ENCODE measurements around the gene HYPK.

Gene HYPK, protein sequence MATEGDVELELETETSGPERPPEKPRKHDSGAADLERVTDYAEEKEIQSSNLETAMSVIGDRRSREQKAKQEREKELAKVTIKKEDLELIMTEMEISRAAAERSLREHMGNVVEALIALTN

DNA sequence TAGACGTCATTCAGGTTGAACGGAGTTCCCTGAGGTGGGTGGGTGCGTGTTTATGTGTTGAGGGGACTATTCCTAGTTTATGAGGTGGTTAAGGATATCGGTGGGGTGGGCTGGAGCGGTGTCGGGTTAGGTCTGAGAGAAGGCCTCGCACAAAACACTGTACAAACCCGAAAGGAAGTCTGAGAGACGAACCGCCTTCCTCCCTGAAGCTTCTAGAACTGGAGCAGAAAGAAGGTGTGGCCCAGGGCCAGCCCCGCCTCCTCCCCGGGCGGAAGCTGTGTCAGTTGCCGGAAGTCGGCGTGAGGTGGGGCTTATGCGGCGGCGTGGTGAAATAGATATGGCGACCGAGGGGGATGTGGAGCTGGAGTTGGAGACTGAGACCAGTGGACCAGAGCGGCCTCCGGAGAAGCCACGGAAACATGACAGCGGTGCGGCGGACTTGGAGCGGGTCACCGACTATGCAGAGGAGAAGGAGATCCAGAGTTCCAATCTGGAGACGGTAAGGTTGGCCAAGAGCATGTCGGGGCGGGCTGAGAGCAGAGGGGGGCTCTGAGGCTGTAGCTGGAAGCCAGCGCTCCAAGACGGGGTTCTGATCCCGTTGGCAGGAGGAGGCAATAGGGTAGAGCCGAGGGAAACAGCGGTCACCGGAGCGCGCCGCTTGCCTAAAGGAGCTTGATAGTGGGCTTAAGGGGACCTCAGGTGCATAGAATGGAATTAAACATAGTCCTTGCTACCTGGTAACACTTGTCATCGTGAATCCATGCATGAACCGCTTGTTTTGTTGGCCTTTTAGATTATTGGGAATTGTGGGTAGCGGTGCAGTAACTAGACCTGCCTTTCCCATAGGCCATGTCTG is at the start of gene HYPK:
Gene HYPK, plus strand, starts transcription at position 314 of the 856 bp plus-strand sequence. Its CDS starts 24 bp downstream, at position 338.
- TF ChIP-seq, protein P1, sequence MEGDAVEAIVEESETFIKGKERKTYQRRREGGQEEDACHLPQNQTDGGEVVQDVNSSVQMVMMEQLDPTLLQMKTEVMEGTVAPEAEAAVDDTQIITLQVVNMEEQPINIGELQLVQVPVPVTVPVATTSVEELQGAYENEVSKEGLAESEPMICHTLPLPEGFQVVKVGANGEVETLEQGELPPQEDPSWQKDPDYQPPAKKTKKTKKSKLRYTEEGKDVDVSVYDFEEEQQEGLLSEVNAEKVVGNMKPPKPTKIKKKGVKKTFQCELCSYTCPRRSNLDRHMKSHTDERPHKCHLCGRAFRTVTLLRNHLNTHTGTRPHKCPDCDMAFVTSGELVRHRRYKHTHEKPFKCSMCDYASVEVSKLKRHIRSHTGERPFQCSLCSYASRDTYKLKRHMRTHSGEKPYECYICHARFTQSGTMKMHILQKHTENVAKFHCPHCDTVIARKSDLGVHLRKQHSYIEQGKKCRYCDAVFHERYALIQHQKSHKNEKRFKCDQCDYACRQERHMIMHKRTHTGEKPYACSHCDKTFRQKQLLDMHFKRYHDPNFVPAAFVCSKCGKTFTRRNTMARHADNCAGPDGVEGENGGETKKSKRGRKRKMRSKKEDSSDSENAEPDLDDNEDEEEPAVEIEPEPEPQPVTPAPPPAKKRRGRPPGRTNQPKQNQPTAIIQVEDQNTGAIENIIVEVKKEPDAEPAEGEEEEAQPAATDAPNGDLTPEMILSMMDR (IDR thresholded peaks at IDR 0.05), result peak; percentile 27
- Histone ChIP-seq H3K9me3 (no peaks in the 10 kb centered on the region), H3K36me3 (peaks cover 52% of the 10 kb centered on the region), H3K27me3 (no peaks in the 10 kb centered on the region), H3K4me3 (ENCODE audit: low read depth in 1 of 2, low read length in 1 of 2) (peak within 1 kb of the TSS; percentile 87 to 91), H3K4me1 (ENCODE audit: control insufficient read depth in 1 of 2, insufficient read depth in 1 of 2, low read depth in 1 of 2, low read length in 1 of 2) (peaks cover 19 to 20% of the 10 kb centered on the region in 2 experiments), H3K27ac (peak within 1 kb of the TSS; percentile 88)

DNA sequence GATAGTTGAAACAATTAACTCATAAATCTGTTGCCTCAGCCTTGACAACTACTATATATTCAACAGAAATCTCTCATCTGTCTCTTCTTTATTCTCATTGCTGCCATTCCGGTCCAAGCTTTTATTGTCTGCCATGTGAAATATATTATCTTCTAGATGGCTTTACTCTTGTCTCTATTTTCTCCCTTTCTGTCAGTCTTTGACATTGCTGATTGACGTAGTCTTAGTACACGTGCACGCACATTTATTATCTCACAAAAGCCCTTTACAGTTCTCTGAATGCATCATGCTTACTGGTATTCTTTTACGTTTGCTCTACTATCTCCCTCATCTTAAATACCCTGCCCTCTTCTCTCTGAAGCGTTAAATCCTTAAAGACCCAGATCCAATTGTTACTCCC is 48.5 kb upstream of the HYPK start:
- Histone ChIP-seq H3K4me3 (ENCODE audit: low read depth in 1 of 2, low read length in 1 of 2) (no peak overlapping the region), H3K36me3 (peaks cover 20% of the 10 kb centered on the region), H3K27ac (no peak overlapping the region), H3K9me3 (no peaks in the 10 kb centered on the region), H3K27me3 (no peaks in the 10 kb centered on the region), H3K4me1 (ENCODE audit: control insufficient read depth in 1 of 2, insufficient read depth in 1 of 2, low read depth in 1 of 2, low read length in 1 of 2) (peaks cover 4 to 13% of the 10 kb centered on the region in 2 experiments)
- TF ChIP-seq, protein P1 (IDR thresholded peaks at IDR 0.05), result no peak

DNA sequence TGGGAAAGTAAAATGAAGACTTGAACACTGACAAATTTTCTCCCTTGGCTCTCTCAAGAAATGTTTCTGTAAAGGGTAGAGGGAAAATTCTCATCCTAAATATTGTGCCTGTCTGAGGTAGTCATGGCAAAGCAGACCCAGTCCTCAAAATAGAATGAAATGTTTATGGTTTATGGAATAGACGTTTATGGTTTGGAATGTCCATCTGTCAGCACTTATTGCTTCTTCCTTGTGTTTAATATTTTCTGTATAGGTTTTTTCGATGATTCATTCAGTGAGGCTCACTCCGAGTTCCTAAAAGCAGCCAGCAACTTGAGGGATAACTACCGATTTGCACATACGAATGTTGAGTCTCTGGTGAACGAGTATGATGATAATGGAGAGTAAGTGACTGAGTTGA is 37.6 kb upstream of the HYPK start:
- no peaks in the 10 kb centered on the region for H3K27me3 ChIP-seq
- no peak overlapping the region for H3K27ac ChIP-seq
- TF ChIP-seq, protein P1 (IDR thresholded peaks at IDR 0.05), result no peak
- peaks cover 68% of the 10 kb centered on the region for H3K36me3 ChIP-seq
- no peaks in the 10 kb centered on the region for H3K4me1 ChIP-seq (ENCODE audit: control insufficient read depth in 1 of 2, insufficient read depth in 1 of 2, low read depth in 1 of 2, low read length in 1 of 2)
- no peaks in the 10 kb centered on the region for H3K9me3 ChIP-seq
- no peak overlapping the region for H3K4me3 ChIP-seq (ENCODE audit: low read depth in 1 of 2, low read length in 1 of 2)

DNA sequence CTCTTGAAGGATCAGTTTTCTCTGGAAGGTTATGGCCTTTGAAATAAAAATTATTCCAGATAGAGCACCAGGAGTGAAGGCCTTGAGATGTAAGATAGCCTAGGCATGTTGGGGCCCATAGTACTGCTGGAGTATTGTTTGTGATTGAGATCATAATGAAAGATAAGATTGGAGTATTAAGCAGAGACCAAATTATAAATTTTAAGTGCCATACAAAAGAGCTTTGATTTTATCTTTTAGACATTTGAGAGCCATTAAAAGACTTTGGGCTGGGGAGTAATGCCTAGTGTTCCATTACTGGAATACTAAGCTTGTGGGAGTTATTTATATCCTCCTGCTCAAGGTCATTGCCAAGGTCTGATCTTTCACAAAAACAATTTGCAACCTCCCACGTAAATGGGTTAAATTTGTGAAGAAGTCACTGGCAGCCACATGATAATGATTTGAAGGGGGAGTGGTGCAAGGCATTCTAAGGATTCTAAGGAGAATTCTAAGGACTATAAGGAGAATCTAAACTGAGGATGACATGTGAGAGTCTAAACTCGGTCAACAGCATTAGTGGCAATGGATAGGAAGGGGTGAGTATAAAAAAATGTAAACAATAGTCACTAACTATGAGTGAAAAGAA is 36.5 kb upstream of the HYPK start:
- Histone ChIP-seq H3K27ac (no peak overlapping the region), H3K27me3 (no peaks in the 10 kb centered on the region), H3K9me3 (no peaks in the 10 kb centered on the region), H3K36me3 (peaks cover 80% of the 10 kb centered on the region), H3K4me3 (ENCODE audit: low read depth in 1 of 2, low read length in 1 of 2) (no peak overlapping the region), H3K4me1 (ENCODE audit: control insufficient read depth in 1 of 2, insufficient read depth in 1 of 2, low read depth in 1 of 2, low read length in 1 of 2) (no peaks in the 10 kb centered on the region)
- TF ChIP-seq, protein P1 (IDR thresholded peaks at IDR 0.05), result no peak

DNA sequence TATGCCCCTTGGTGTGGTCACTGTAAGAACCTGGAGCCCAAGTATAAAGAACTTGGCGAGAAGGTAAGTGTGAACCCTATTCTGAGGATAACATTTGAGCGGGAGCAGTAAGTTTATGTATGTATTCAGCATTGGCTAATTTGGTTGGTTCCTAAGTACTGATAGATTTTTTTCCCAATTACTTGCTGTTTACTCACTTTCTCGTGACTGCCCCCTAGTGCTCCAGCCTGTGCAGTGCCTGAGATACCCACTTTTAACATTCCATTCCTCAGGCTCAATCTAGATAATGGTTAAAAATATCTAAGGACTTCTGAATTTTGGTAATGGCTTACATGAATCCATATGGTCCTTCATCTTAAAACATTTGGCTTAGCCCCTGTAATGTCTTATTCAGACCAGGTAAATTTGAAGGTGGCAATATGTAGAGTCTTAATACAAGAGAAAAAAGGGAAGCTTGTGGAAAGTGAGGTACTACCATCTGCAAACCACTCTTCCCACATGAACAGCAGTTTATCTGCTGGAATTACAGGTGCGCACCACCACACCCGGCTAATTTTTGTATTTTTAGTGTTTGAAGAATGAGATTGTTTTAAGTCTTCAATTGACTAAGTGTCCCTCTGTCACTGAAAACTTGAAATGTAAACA is 30.7 kb upstream of the HYPK start:
- Histone ChIP-seq H3K36me3 (peaks cover 79% of the 10 kb centered on the region), H3K4me1 (ENCODE audit: control insufficient read depth in 1 of 2, insufficient read depth in 1 of 2, low read depth in 1 of 2, low read length in 1 of 2) (no peaks in the 10 kb centered on the region), H3K27me3 (no peaks in the 10 kb centered on the region), H3K27ac (peak overlapping the region; percentile 29), H3K4me3 (ENCODE audit: low read depth in 1 of 2, low read length in 1 of 2) (no peak overlapping the region), H3K9me3 (no peaks in the 10 kb centered on the region)
- TF ChIP-seq, protein P1 (IDR thresholded peaks at IDR 0.05), result peak; percentile 82

Data from neutrophil (primary cell).